OCI-LY7 (cell line): ENCODE measurements around the gene MRPS2.

Experiments used
- EZH2phosphoT487 ChIP-seq: fragments of 200-600 bp; sonication (generic); IDR thresholded peaks from 2 replicates; pipeline ENCODE4 v1.6.1; 2018; ENCODE audit warnings: low read depth, borderline replicate concordance, mild to moderate bottlenecking, mixed run types, antibody characterized with exemption, low read length, moderate library complexity, mixed read lengths
- TF ChIP-seq, protein P1 (sequence below): fragments of 200-600 bp; sonication (generic); conservative IDR thresholded peaks from 2 replicates; pipeline ENCODE4 v1.5.1; 2014; ENCODE audit warnings: mild to moderate bottlenecking, antibody characterized with exemption, low read length, moderate library complexity, mixed read lengths

DNA sequence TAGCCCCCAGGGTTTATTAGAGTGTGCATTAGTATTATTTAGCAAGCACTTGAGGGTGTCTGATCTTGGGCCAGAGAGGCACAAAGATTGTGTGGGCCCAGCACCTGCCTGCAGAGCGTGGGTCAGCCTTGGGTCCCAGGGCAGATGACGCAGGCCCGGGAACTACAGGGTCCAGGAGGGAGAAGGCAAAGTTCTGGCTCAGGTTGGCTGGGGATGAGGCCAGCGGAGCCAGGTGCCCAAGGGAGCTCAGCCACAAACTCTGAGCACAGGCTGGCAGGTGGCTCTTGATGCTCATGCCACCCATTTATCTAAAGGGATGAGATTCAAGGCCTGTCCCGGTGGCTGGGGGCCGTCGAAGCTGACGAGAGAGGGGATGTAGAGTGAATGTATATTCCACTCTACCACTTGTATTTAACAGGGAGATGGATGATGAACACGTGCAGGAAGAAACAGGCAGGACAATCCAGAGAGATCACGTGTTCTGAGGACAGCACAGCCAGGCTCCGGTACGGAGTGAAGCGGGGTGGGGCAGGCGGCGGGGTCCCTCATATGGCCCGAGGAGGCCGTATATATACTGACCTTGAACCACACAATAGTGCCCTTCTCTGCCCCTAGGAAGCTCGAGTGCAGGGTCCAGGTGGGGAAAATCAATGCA lies 44.6 kb downstream of the MRPS2 start:
- TF ChIP-seq, protein P1, sequence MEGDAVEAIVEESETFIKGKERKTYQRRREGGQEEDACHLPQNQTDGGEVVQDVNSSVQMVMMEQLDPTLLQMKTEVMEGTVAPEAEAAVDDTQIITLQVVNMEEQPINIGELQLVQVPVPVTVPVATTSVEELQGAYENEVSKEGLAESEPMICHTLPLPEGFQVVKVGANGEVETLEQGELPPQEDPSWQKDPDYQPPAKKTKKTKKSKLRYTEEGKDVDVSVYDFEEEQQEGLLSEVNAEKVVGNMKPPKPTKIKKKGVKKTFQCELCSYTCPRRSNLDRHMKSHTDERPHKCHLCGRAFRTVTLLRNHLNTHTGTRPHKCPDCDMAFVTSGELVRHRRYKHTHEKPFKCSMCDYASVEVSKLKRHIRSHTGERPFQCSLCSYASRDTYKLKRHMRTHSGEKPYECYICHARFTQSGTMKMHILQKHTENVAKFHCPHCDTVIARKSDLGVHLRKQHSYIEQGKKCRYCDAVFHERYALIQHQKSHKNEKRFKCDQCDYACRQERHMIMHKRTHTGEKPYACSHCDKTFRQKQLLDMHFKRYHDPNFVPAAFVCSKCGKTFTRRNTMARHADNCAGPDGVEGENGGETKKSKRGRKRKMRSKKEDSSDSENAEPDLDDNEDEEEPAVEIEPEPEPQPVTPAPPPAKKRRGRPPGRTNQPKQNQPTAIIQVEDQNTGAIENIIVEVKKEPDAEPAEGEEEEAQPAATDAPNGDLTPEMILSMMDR: no peak
- TF ChIP-seq EZH2phosphoT487: no peak
